Measurements from ENCODE around the gene ARFIP1.

ARFIP1 gene

GRCh38 chr4:152941411-152941810, 161.7 kb downstream of the ARFIP1 start:
- DNase-seq: no peak

GRCh38 chr4:152942346-152942745, 162.6 kb downstream of the ARFIP1 start:
- no peak for DNase-seq

- DNase-seq: no peak
Measured at GRCh38 chr4:152943672-152944071, 163.9 kb downstream of the ARFIP1 start.

- DNase-seq: no peak
Measured at GRCh38 chr4:152944666-152945320, 165.0 kb downstream of the ARFIP1 start.

GRCh38 chr4:152945639-152946038, 165.9 kb downstream of the ARFIP1 start:
- no peak for DNase-seq

GRCh38 chr4:152946446-152946845, 166.7 kb downstream of the ARFIP1 start:
- DNase-seq: no peak

GRCh38 chr4:152947311-152947710, 167.6 kb downstream of the ARFIP1 start:
- DNase-seq: no peak

GRCh38 chr4:152949930-152950329, 170.2 kb downstream of the ARFIP1 start:
- no peak for DNase-seq

GRCh38 chr4:152950402-152951274, 170.9 kb downstream of the ARFIP1 start:
- DNase-seq: no peak

GRCh38 chr4:152951348-152951747, 171.6 kb downstream of the ARFIP1 start:
- no peak for DNase-seq

GRCh38 chr4:152953514-152953913, 173.8 kb downstream of the ARFIP1 start:
- no peak for DNase-seq

GRCh38 chr4:152954741-152955140, 175.0 kb downstream of the ARFIP1 start:
- DNase-seq: no peak

GRCh38 chr4:152956147-152956546, 176.4 kb downstream of the ARFIP1 start:
- no peak for DNase-seq

GRCh38 chr4:152956650-152957436, 177.1 kb downstream of the ARFIP1 start:
- no peak for DNase-seq

- DNase-seq: no peak
Measured at GRCh38 chr4:152957437-152958171, 177.8 kb downstream of the ARFIP1 start.

- no peak for DNase-seq
Measured at GRCh38 chr4:152959080-152959479, 179.3 kb downstream of the ARFIP1 start.

- DNase-seq: no peak
Measured at GRCh38 chr4:152960082-152960481, 180.3 kb downstream of the ARFIP1 start.

GRCh38 chr4:152961014-152961772, 181.4 kb downstream of the ARFIP1 start:
- DNase-seq: no peak

- DNase-seq: no peak
Measured at GRCh38 chr4:152961773-152962115, 182.0 kb downstream of the ARFIP1 start.

Data from activated CD8-positive, alpha-beta memory T cell treated with anti-CD3 and anti-CD28 coated beads, Interleukin-2, amount 50 U/mL, for 48 hours (primary cell).